HG03520 (cell line): ENCODE measurements around the gene RHBDD1.
"Not testable (repeated sequence)": the region's sequence is repeated elsewhere in the genome, so short reads cannot be mapped to it uniquely, and the experiment has no call there.

ENCODE experiments used
- ATAC-seq: cut with Tn5 transposase; IDR thresholded peaks from one replicate; pipeline ENCODE4 v1.9.1; 2021; ENCODE audit warnings: mild to moderate bottlenecking, moderate library complexity; ENCODE audit not compliant: unreplicated experiment

RHBDD1 gene

DNA sequence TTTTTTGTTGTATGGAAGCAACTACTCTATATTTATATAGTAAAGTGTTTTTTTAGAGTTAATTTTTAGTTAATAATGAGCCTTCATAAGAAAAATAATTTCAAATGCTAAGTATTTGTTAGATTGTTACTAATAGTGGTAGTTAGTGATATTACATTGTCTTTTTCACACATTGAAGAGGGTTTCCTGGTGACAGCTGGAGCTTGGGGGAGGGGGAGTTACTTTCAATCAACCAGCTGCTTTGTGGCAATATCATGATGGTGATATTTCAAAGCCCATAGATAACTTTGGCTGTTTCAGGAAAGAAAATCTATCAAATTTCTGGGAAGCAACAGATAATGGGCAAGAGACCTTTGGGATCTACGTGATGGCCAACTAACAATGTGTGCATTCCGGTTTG is 4.1 kb downstream of the RHBDD1 start:
- no peak for ATAC-seq

DNA sequence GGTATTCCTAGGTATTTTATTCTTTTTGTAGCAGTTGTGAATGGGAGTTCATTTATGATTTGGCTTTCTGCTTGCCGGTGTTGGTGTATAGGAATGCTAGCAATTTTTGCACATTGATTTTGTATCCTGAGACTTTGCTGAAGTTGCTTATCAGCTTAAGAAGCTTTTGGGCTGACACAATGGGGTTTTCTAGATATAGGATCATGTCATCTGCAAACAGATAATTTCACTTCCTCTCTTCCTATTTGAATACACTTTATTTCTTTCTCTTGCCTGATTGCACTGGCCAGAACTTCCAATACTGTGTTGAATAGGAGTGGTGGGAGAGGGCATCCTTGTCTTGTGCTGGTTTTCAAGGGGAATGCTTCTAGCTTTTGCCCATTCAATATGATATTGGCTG is 7.1 kb downstream of the RHBDD1 start:
- not testable (repeated sequence) for ATAC-seq

DNA sequence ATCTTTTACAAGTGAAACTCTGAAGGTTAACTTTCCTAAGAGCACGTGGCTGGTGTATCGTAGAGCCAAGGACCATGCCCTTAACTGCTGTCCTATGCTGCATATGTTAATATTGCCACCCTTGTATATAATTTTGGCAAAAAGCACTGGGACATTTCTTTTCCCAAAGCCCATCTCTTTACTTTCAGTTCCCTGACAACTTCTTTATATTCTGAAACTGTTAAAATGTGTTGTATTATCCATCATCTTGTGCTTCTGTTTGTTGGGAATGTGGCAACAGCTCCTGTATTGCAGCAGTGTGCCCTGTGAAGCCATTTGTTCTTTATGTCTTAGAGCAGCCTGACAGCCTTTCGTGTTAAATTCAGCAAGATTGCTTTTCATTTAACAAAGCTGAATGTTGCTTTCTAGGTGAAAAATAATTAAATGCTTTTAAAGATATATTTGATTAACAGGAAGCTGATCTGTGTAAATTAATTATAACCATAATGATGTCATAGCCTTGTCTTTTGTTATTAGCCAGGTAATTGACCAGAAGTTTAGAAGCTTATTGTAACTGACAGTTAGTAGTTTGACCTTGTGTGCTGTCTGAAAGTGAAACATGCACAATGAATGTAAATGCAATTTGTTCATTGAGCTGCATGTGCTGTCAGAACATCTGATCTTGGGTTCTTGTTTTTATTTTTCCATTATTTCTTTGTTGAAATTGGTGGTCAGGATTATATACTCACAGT is 9.7 kb downstream of the RHBDD1 start:
- ATAC-seq = peak; percentile 58

DNA sequence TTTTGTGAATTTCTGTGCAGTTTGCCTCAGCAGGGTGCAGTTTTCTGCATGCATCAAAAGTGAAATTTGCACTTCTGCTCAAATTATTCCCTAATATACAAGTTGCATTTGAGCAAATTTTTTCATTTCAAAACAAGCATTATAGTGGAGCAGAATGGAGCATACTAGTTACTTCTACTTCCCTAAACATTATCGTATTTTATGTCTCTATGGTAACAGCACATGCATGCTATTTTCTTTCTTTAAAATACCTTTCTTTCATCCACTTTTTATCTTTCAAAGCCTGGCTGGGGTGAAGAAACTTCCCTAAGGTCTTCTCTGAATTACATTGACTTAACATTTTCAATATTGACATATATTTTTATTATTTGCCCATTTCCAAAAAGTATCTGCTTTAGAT is 11.2 kb downstream of the RHBDD1 start:
- ATAC-seq = no peak

DNA sequence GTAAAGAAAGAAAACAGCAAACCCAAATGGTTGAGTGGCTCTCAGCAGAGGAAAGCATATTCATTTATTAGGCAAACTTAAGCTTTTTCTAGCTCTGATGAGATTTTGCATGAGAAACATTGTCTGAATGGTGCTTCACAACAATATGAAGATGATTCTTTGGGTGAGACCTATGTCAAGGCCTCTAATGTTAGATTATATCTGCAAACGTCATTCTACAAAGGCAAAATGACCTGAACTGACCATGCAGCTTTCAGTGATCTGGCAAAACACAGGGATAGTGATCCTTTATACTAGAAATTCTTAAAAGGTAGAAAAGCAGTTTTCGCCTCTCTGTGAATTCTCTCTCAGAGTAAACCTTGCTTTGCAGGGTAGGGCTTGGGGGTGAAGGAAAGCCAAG is 11.7 kb downstream of the RHBDD1 start:
- no peak for ATAC-seq

DNA sequence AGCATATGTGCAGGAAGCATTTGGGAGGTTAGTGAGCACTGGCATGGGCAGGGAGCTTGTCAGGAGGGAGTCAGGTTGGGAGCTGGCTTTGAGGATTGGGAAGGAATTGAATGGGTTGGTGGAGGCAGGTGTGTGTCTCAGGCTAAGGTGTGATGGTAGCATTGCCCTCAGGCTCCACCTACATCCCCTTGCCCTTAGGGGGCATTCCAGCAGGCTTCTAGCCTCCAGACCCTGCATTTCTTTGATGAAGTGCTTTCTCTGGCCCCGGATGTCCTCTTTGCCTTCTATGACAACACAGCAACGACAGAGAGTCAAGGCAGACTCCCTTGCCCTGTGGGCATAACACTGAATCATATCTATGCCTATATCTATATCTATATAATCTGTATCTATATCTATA is 13.5 kb downstream of the RHBDD1 start:
- no peak for ATAC-seq

DNA sequence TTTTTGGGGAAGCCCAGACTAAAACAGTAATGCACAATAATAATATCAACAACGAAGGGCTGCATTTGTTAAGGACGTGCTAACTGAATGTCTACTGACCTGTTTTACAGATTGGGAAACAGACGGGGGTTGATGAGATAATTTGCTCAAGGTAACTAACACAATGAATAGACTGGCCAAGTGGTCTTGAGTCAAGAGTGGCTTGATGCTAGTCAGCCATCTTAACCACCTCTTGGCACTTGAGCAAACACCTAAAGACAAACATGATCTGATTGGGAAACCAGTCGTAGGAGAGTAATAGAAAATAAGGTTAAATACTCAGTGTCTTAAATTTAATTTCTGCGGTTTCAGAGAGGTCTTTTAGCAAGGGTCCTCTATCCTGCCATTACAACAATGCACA is 14.2 kb downstream of the RHBDD1 start:
- no peak for ATAC-seq

DNA sequence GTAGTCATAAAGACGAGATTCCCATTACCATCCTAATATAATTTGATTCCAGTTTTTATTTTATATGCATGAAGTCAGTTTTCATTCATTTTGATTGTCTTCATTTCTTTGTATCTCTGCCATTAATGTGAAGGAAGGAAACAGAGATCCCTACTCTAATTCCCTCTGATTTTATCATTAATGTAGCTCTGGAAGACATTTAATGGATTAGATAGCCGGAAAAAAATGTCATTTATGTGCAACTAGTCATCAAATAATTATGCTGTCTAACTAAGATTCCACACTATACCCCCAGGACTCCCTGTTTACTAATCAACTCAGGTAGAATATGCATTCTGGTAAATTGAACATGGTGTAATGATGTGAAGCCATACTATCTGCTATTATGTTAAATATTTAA is 19.9 kb downstream of the RHBDD1 start:
- no peak for ATAC-seq

DNA sequence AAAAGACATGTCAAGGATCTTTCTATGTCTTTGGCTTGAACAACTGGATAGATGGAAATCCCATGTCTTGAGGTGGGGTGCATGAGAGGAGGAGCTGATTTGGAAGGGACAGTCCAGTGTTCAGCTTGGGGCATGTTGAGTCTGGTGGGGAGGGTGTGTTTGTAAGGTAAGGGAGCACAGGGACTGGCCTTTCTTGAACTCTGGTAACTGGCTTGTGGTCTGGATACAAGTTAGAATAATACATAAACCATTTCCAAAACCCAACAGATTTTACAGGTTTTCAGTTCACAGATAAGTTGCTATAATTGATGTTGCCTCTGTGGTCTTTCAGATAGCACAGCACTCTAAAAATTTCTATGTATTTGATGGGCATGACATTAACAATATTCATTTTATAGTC is 24.2 kb downstream of the RHBDD1 start:
- ATAC-seq = no peak

DNA sequence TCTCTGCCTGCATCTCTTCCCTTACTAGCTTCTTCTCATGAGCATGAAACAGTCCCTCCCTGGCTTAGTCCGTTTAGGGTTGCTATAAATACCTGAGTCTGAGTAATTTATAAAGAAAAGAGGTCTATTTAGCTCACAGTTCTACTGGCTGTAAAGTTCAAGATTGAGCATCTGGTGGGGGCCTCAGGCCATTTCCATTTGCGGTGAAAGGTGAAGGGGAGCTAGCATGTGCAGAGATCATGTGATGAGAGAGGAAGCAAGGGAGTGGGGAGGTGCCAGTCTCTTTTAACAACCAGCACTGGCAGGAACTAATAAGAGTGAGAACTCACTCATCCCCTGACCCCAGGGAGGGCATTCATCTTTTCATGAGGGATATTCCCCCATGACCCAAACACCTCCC is 26.8 kb downstream of the RHBDD1 start:
- ATAC-seq = peak; percentile 52

DNA sequence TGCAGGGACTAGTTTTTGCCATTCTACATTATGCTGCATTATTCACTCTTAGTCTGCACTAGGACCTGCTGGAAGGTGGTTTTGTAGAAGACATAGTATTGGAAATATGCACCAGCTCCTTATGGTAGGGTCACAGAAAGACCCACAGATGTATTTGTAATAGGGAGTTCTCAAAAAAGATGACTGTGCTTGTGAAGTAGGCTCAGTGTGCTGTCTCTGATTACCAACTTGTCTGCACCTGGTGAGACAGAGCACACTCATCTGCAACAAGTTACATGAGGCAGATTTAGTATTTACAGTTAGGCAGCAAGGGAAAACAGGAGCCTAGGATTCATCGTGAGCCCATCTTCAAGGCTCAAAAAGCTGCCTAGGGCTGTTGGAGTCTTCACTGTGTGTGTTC is 29.4 kb downstream of the RHBDD1 start:
- no peak for ATAC-seq

DNA sequence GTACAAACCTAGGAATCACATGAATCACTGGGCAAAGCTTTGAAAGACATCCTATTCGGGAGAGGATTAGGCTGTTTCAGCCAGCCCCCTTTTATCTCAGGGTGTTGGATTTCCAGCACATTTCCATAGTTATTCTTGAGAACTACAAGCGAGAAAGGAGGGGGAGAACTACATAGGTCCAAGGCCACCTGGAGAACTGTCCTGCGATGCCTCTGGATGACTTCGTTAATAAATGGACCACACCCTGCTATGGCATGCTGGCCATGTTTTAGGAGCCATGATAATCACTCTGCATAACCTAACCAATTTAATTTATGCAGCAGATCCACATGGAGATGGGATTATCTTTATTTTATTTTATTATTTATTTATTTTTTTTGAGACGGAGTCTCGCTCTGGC is 29.9 kb downstream of the RHBDD1 start:
- no peak for ATAC-seq

DNA sequence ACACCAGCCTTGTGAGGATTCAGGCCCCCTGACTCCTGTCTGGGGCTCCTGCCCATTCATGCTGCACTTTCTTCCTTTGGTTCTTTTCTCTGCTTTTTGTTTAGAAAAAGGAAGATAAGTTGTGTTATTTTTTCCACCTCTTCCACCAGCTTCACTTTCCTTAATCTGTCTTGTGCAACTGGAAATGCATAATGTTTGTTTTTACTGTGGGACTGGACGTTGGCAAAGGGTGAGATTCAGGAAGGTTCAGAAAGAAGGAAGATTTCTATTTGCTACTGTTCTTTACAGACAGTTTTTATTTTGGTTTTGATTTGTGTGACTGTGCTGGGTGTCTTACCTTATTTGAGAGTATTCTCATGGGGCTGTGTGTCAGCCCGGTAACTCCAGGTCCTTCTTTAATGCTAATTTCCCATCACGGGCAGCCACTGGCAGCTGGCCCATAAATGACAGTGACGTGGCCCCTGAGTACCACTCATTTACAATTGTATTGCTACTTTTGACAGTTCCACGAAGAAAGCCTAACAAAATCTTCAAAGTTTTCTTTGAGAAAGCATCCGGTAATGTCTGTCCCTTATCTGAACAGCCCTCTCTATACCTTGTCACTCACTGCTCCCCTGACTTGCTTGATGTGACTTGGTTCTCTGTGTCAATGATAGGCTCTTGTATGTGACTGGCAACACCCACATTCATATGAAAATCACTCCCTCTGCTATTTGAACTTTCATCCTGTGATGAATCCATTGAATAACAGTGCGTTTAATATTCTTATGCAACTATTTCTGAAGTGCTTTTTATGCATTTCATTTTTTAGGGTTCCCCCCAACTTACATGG is 32.7 kb downstream of the RHBDD1 start:
- ATAC-seq = no peak

DNA sequence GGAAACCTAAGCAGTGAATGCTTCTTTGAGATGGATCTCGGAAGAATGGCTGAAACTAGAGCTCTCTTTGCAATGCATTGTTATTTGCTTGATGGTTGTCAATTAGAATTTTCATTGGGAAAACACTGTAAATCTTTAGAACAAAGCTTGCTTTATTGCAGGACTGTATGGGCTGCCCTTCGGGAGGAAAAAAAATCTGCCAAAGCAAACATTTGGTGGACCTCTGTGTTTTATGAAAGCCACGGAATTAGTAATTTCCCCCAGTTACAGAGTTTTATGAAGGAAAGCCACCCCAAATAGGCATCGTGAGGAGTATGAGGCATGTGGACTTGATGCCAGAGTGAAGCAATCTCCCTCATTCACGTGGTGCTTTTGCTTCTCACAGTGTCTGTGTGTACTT is 33.5 kb downstream of the RHBDD1 start:
- no peak for ATAC-seq

DNA sequence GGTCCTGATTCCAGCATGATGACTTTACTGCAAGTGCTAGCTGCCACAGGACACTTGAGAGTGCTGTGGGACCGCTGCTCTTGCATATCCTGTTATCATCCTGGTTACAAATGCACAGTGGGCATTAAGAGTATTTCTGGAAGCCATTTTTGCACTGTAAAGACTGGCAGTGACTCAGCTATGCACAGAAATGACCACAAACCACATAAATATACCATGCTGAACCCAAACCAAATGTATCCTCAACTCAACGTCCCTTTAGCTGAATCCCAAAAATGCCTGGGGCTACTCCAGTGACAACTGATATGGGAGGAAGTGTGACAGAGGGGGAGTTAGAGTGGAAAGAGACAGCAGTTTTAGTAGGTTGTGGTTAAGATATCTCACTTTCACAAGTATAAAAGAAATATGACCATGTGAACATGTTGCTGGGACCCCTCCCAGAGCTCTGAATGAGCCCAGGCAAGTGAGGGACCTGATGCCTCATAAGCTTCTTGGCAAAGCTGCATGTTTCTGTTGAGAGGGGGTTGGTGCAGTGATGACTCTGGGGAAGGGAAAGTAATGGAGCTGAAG is 37.3 kb downstream of the RHBDD1 start:
- peak; percentile 72 for ATAC-seq

DNA sequence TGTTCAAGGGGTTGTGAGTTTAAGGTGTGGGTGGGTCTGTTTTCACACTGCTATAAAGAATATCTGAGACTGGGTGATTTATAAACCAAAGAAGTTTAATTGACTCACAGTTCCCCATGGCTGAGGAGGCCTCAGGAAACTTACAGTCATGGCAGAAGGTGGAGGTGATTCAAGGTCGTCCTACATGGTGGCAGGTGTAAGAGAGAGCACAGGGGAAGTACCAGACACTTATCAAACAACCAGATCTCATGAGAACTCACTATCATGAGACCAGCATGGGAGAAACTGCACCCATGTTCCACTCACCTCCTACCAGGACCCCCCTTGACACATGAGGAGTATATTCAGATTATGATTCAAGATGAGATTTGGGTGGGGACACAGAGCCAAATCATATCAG is 38.0 kb downstream of the RHBDD1 start:
- no peak for ATAC-seq

DNA sequence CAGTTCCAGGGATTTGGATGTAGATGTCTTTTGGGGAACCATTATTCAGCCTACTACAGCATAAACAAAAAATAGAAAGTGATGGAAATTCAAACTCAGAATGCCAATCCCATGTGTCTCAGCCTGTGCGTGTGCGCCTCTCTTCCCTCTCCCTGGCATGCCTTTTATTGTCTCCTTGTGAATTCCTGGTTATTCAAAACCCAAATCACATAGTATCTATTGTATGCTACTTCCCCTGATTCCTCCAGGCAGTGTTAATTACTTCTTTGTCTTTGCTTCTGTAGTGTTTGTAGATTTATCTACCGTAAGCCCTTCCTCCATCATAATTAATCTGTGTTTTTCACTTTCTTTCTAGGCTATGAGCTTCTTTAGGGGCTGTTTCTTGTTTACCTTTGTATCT is 38.9 kb downstream of the RHBDD1 start:
- ATAC-seq = no peak

DNA sequence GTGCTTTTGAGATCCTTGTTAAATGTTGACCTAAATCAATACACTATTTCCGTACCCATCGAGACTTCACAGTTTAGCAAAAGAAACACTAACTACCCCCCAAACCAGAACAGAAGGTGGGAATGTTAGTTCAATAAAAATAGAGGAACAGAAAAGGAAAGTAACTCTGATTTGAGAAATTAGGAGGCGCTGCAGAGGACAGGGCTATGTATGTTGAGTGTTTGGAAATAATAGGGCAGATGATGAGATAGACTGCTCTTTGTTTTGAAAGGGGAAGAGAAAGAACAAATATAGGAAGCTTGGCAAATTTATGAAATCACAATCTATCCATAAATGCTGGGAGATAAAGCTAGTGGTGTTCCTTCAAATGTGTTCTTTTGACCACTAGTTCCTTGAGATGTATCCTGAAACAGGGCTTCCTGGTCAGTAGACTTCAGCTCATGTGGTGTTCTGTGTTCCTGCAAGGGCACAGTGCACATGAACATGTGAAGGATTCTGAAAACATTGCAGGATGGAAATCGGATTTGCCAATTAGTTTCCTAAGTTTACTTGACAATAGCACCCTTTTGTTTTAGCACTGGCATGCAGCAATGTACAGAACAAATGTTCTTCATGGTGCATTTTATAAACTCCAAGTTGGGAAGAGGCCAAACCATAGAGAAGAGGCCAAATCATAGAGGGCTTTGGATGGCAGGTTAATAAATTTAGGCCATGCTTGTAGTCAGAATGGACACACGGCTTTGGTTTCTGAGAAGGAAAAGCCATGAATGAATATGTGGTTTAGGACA is 39.8 kb downstream of the RHBDD1 start:
- no peak for ATAC-seq

DNA sequence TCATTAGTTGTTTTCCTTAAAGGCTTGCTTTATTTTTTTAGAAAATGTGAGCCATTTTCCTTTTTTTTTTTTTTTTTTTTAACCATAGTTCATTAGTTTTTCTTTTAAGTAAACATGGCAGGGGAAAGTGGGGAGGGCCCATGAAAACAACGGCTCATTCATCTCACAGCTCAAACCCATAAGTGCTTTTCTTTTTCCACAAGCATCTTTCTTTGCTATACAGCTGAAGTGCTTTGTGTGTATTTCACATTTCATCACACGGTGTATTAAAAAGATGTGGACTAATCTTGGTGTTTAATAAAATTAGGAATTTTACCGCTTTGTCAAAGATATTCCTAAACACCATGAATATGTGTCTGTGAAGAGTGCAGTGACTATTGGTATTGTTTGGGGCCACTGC is 41.6 kb downstream of the RHBDD1 start:
- no peak for ATAC-seq

DNA sequence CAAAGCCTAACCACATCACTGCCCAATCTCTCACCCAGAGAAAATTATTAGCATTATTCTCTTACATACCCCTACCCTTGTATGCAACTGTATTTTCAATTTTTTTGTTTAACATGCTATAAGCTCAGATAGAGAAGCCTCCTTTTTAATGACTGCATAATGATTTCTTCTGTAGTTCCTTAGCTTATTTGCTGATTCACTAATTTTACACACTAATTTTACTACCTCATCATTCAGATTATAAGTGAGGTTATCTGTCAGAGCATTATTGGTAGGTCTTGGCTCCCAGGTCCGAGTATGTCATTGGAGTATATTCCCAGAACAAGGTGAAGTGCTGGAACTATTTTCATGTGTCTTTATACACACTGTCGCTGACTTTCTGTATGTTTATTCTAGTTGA is 45.4 kb downstream of the RHBDD1 start:
- no peak for ATAC-seq

DNA sequence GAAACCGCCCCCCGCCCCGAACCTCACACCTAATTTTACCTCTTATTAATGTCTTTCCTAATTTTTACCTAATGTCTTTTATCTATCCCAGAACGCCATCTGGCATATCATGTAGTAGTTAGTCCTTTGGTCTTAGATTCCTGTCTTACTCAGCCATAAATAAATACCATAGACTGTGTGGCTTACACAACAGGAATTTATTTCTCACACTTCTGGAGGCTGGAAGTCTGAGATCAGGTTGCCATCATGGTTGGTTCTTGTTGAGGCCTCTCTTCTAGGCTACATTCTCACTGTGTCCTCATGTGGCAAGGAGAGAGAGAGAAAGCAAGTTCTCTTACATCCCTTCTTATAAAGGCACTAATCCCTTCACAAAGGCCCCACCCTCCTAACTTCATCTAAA is 46.8 kb downstream of the RHBDD1 start:
- ATAC-seq = no peak
